Gastroesophageal sphincter (tissue), 3 donors: ENCODE measurements around the gene CADM2.

Experiments used
- EP300 ChIP-seq: sonication (generic); formaldehyde crosslinking; IDR thresholded peaks from one replicate; pipeline ENCODE4 v1.6.1; 2017; ENCODE audit warnings: antibody characterized with exemption, mild to moderate bottlenecking
- POLR2A ChIP-seq, 2 donors: fragments of 450-650 bp; IDR thresholded peaks; one replicate each; pipeline ENCODE4 v1.6.1; 2017; ENCODE audit warnings: antibody characterized with exemption in 2 of 2, mild to moderate bottlenecking in 2 of 2, moderate library complexity in 1 of 2
- POLR2AphosphoS5 ChIP-seq: sonication (generic); formaldehyde crosslinking; IDR thresholded peaks from one replicate; pipeline ENCODE4 v1.6.1; 2017; ENCODE audit warnings: antibody characterized with exemption
- TF ChIP-seq, protein P1 (sequence below), 4 experiments: fragments of 200-600 bp in 2 of 4; fragments of 450-650 bp in 2 of 4; sonication (generic) in 1 of 4; IDR thresholded peaks; one replicate each; pipeline ENCODE4 v1.5.1; 2017 to 2019; ENCODE audit warnings: antibody characterized with exemption in 4 of 4, mild to moderate bottlenecking in 2 of 4, moderate library complexity in 2 of 4

DNA sequence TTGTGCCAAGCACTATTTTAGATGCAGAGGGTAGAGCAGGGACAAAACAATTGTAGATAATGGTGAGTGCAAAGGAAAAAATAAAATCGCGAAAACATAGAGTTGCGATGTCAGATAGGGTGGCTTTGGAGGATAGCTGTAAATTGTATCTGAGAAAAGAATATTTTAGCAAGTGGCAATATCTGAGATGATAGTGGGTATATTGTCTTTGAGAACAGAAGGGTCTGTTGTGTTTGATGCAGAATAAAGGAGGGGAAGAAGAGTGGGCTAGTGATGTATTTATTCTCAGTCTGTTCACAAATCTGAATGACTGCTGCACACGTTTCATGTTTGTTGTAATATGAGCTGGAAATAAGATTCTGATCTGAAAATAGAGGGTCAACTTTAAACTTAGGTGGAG, 396.8 kb downstream of the CADM2 start:
- TF ChIP-seq, protein P1, sequence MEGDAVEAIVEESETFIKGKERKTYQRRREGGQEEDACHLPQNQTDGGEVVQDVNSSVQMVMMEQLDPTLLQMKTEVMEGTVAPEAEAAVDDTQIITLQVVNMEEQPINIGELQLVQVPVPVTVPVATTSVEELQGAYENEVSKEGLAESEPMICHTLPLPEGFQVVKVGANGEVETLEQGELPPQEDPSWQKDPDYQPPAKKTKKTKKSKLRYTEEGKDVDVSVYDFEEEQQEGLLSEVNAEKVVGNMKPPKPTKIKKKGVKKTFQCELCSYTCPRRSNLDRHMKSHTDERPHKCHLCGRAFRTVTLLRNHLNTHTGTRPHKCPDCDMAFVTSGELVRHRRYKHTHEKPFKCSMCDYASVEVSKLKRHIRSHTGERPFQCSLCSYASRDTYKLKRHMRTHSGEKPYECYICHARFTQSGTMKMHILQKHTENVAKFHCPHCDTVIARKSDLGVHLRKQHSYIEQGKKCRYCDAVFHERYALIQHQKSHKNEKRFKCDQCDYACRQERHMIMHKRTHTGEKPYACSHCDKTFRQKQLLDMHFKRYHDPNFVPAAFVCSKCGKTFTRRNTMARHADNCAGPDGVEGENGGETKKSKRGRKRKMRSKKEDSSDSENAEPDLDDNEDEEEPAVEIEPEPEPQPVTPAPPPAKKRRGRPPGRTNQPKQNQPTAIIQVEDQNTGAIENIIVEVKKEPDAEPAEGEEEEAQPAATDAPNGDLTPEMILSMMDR (IDR thresholded peaks at IDR 0.05), result no peak
- TF ChIP-seq EP300 (no peak), POLR2A (IDR thresholded peaks at IDR 0.05) (no peak), POLR2AphosphoS5 (no peak)
